SK-N-MC (cell line): ENCODE data around the gene MPO.

ENCODE experiments used
- DNase-seq: peaks from one replicate; pipeline ENCODE4 v3.0.0-alpha.2; 2011; ENCODE audit warnings: low read depth, low spot score
- H3K27ac ChIP-seq: fragments of 200-600 bp; sonication (generic); 2 replicates; pipeline ENCODE4 v1.5.1; 2016; ENCODE audit warnings: mixed run types
- H3K36me3 ChIP-seq: fragments of 200-600 bp; sonication (generic); 2 replicates; pipeline ENCODE4 v1.6.1; 2017; ENCODE audit warnings: antibody characterized with exemption, low read length, mixed read lengths; ENCODE audit not compliant: insufficient read depth
- H3K4me3 ChIP-seq: fragments of 200-600 bp; sonication (generic); 2 replicates; pipeline ENCODE4 v1.5.1; 2016
- H3K9ac ChIP-seq: fragments of 200-600 bp; sonication (generic); 2 replicates; pipeline ENCODE4 v1.8.0; 2017; ENCODE audit warnings: mixed run types, mixed read lengths; ENCODE audit not compliant: insufficient read length
- H3K9me3 ChIP-seq: fragments of 200-600 bp; sonication (generic); 2 replicates; pipeline ENCODE4 v1.6.1; 2017; ENCODE audit warnings: low read depth, mild to moderate bottlenecking, antibody characterized with exemption, low read length, moderate library complexity, mixed read lengths
- EZH2 ChIP-seq: fragments of 200-600 bp; sonication (generic); IDR thresholded peaks from one replicate; pipeline ENCODE4 v1.6.1; 2017; ENCODE audit warnings: antibody characterized with exemption
- FOXP2 ChIP-seq: optimal IDR thresholded peaks from 2 replicates; pipeline ENCODE3; 2011; ENCODE audit warnings: mild to moderate bottlenecking, moderate library complexity; ENCODE audit not compliant: insufficient read depth; ENCODE audit errors: extremely low read length, control extremely low read depth
- POLR2AphosphoS5 ChIP-seq: IDR thresholded peaks from 2 replicates; pipeline ENCODE4 v1.6.1; 2012; ENCODE audit warnings: mild to moderate bottlenecking, low read depth, low read length, borderline replicate concordance

MPO gene

GRCh38 chr17:58325976-58326468, 45.3 kb upstream of the MPO start:
- no peak overlapping the region for H3K9ac ChIP-seq
- TF ChIP-seq FOXP2 (no peak), EZH2 (no peak), POLR2AphosphoS5 (no peak)
- no peaks in the 10 kb centered on the region for H3K36me3 ChIP-seq
- no peak for DNase-seq
- no peak overlapping the region for H3K27ac ChIP-seq
- H3K4me3 ChIP-seq = no peak overlapping the region
- no peaks in the 10 kb centered on the region for H3K9me3 ChIP-seq

DNA sequence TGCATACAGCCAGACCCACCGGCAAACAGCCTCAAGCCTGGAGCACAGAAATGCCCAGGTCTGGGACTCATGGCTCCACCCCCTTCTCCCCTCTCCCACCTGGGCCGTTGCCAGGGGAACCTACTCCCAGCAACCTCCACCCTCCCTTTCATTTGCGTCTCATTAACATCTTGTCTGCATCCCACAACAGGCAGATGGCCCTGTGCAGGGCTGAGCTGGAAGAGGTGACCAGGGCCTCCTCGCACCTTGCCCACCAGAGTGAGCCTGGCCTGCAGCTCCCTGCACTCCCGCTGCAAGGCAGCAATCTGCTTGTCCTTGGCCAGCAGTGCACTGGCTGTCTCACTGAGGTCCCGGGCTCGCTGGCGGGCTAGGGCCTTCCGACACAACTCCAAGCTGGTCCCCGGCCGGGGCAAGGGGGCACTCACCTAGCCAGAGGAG, 44.6 kb upstream of the MPO start:
- no peak overlapping the region for H3K27ac ChIP-seq
- DNase-seq = no peak

GRCh38 chr17:58324409-58325288, 43.9 kb upstream of the MPO start:
- Histone ChIP-seq H3K27ac (no peak overlapping the region), H3K36me3 (no peaks in the 10 kb centered on the region), H3K4me3 (no peak overlapping the region), H3K9ac (no peak overlapping the region), H3K9me3 (no peaks in the 10 kb centered on the region)
- DNase-seq = no peak
- TF ChIP-seq FOXP2 (no peak), POLR2AphosphoS5 (no peak), EZH2 (no peak)

More for the DNA sequence above, 44.6 kb upstream of the MPO start:
- H3K4me3 ChIP-seq = no peak overlapping the region
- no peak overlapping the region for H3K9ac ChIP-seq
- no peak for TF ChIP-seq FOXP2
- no peak for TF ChIP-seq EZH2
- no peak for TF ChIP-seq POLR2AphosphoS5
- no peaks in the 10 kb centered on the region for H3K9me3 ChIP-seq
- no peaks in the 10 kb centered on the region for H3K36me3 ChIP-seq

- no peaks in the 10 kb centered on the region for H3K9me3 ChIP-seq
- no peak overlapping the region for H3K9ac ChIP-seq
- TF ChIP-seq EZH2 = no peak
- H3K27ac ChIP-seq = no peak overlapping the region
- no peak for DNase-seq
- H3K36me3 ChIP-seq = no peaks in the 10 kb centered on the region
- no peak overlapping the region for H3K4me3 ChIP-seq
These were observed 43.3 kb upstream of the MPO start for GRCh38 chr17:58324056-58324408.

DNA sequence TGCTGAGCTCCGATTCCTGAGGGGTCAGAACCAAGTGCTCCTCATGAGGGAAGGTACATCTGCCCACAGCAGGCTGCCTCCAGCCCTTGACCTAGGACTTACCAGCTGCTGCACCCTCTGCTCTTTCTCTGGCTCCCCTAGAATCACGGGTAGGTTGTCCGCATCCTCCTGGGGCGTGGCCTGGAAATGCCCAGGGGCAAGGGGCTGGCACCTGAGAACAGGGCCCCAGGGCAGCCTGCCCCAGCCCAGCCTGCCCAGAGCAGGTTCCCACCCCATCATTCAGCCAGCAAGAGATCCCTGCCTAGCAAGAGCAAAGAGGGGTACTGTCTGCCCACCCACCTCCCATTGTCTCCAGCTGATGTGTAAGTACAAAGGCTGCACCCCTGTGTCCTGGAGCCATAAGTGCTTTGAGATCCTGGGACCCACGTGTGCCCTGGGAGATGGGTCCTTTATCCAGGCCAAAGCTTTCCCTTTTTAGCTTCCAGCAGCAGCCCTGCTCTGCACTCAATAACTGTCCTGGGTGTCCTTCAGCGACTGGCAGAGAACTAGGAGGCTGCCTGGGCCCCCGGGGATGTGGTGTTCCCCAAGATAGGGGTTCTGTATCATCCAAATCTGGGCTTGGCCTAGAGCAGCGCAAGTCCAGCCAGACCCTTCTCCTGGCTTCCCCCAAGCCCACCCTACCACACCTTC, 42.8 kb upstream of the MPO start:
- no peak for TF ChIP-seq EZH2
- no peak for TF ChIP-seq FOXP2
- no peak for TF ChIP-seq POLR2AphosphoS5
- Histone ChIP-seq H3K4me3 (no peak overlapping the region), H3K9me3 (no peaks in the 10 kb centered on the region), H3K36me3 (no peaks in the 10 kb centered on the region), H3K9ac (no peak overlapping the region), H3K27ac (no peak overlapping the region)
- DNase-seq = no peak

- Histone ChIP-seq H3K27ac (no peak overlapping the region), H3K4me3 (no peak overlapping the region), H3K9ac (no peak overlapping the region), H3K9me3 (no peaks in the 10 kb centered on the region), H3K36me3 (no peaks in the 10 kb centered on the region)
- DNase-seq = no peak
- no peak for TF ChIP-seq EZH2
- no peak for TF ChIP-seq POLR2AphosphoS5
- TF ChIP-seq FOXP2 = no peak
These were observed 41.9 kb upstream of the MPO start for GRCh38 chr17:58322581-58323185.

- no peak for DNase-seq
- no peak for TF ChIP-seq POLR2AphosphoS5
- no peak for TF ChIP-seq FOXP2
- no peak for TF ChIP-seq EZH2
- Histone ChIP-seq H3K27ac (no peak overlapping the region), H3K9me3 (no peaks in the 10 kb centered on the region), H3K4me3 (no peak overlapping the region), H3K9ac (no peak overlapping the region), H3K36me3 (no peaks in the 10 kb centered on the region)
These were observed 41.1 kb upstream of the MPO start for GRCh38 chr17:58321571-58322525.
